Breast epithelium (tissue), 3 donors: Measurements from ENCODE around the gene MARVELD1.

Experiments
- CTCF ChIP-seq, 3 donors: fragments of 450-650 bp; IDR thresholded peaks; one replicate each; pipeline ENCODE4 v1.5.1; 2016 to 2017; ENCODE audit warnings: antibody characterized with exemption in 3 of 3, mild to moderate bottlenecking in 3 of 3, moderate library complexity in 3 of 3
- POLR2A ChIP-seq: fragments of 450-650 bp; IDR thresholded peaks from one replicate; pipeline ENCODE4 v1.6.1; 2016; ENCODE audit warnings: antibody characterized with exemption, mild to moderate bottlenecking, moderate library complexity

DNA sequence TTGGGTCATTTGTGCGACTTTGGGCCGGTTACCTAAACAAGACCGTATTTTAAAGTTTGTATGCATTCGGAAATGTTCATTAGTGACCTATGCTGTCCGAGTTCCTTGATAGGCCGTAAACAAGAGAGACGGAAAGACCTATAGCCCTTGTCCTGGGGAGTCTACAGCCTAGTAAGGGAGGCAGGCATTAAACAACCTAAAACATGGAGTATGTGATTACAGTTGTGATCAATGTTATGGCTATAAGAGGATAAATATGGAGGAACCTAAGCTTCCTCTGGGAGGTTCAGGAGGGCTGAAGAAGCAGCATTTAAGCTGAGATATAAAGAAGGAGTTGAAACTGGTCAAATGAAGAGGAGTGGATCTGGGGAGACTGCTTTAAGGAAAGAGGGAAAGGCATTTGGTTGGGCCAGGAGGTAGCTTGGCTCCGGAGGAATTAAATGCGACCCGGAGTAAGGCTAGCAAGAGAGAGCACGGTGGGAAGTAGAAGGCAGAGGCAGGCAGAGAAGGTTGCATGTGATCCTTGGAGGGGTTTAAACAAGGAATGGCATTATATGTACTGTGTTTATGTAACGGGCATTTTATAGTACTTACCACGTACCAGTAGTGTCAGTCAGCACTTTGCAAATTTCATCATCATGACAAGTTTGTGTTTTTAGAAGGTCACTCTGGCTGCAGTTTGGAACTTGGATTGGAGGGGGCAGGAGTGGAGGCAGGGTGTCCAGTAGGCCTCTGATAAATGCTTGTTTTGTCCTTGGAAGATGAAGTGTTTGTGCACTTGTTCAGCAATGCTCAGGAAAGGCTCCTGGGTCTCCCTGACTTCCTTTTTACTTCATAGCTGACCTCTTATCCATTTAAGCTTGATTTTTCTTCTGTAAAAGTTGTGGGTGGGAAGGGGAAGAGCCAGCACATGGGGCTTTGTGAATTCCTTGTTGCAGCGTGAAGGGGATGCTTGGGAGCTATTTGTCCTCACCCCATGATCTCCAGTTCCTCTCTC, 25.4 kb upstream of the MARVELD1 start:
- TF ChIP-seq CTCF (IDR thresholded peaks at IDR 0.05) (no peak), POLR2A (no peak)
